Small intestine (tissue), 7 donors: ENCODE measurements around the gene NCLN. TPM values are rescaled to one million over a fixed set of nuclear protein-coding genes. Genes with fewer than 3 reads are reported as not detected.
"Not testable (repeated sequence)": the region's sequence is repeated elsewhere in the genome, so short reads cannot be mapped to it uniquely, and the experiment has no call there.

Experiments
- DNase-seq, 2 donors: peaks; one replicate each; pipeline versions ENCODE4 v3.0.0 to v3.0.0-alpha.2; 2013
- FAIRE-seq: peaks from 2 replicates; lab custom pipeline; 2012; peaks lifted over from hg19 to GRCh38; lab: Jason Lieb, UNC
- H3K27ac ChIP-seq, 3 donors: one replicate each; pipeline ENCODE4 v1.5.1; 2013; ENCODE audit warnings: low read length in 2 of 3, mild to moderate bottlenecking in 2 of 3, control low read depth in 1 of 3, inconsistent platforms in 1 of 3, low read depth in 1 of 3, moderate library complexity in 1 of 3
- H3K27me3 ChIP-seq, 3 donors: one replicate each; pipeline ENCODE4 v1.6.1; 2013; ENCODE audit warnings: low read length in 3 of 3, inconsistent platforms in 1 of 3; ENCODE audit not compliant: control insufficient read depth in 3 of 3, insufficient read depth in 3 of 3
- H3K36me3 ChIP-seq, 3 donors: one replicate each; pipeline ENCODE4 v1.6.1; 2013; ENCODE audit warnings: low read length in 3 of 3, inconsistent platforms in 1 of 3, low read depth in 1 of 3, mild to moderate bottlenecking in 1 of 3, moderate library complexity in 1 of 3; ENCODE audit not compliant: control insufficient read depth in 3 of 3, insufficient read depth in 2 of 3
- H3K4me1 ChIP-seq, 3 donors: one replicate each; pipeline ENCODE4 v1.6.1; 2013; ENCODE audit warnings: low read length in 2 of 3, inconsistent platforms in 1 of 3, low read depth in 1 of 3, mild to moderate bottlenecking in 1 of 3, moderate library complexity in 1 of 3; ENCODE audit not compliant: control insufficient read depth in 3 of 3, insufficient read depth in 2 of 3
- H3K4me3 ChIP-seq, 3 donors: one replicate each; pipeline ENCODE4 v1.5.1; 2013; ENCODE audit warnings: low read length in 3 of 3, control low read depth in 1 of 3, inconsistent platforms in 1 of 3, low read depth in 1 of 3, mild to moderate bottlenecking in 1 of 3, moderate library complexity in 1 of 3
- H3K9me3 ChIP-seq, 2 donors: one replicate each; pipeline ENCODE4 v1.6.1; 2013; ENCODE audit warnings: low read depth in 1 of 2, low read length in 1 of 2; ENCODE audit not compliant: control insufficient read depth in 2 of 2, insufficient read depth in 1 of 2
- WGBS, 3 donors: extraction: QIAGEN DNeasy Blood & Tissue Kit; methylation state at CpG; one replicate each; pipeline ENCODE4 v1.1.7; 2013; 5-methylcytosine and 5-hydroxymethylcytosine counted together
- polyA plus RNA-seq, 4 donors: library from polyadenylated mRNA; stranded (reverse) in 3 of 4; unstranded in 1 of 4; fragments of 200-250 nt in 3 of 4; fragments of 120-200 nt in 1 of 4; gene quantifications; one replicate each; pipeline versions ENCODE4 v1.2.1 to v1.2.3, GENCODE V29; 2013
- donor health status: healthy with polysubstance abuse.
- donor health status: control.
- donor health status: control.
- donor health status: Bipolar disorder and iron deficiency.
- donor health status: healthy.

NCLN gene
- polyA plus RNA-seq, 4 donors = 37.9 to 217 (median 112) TPM

DNA sequence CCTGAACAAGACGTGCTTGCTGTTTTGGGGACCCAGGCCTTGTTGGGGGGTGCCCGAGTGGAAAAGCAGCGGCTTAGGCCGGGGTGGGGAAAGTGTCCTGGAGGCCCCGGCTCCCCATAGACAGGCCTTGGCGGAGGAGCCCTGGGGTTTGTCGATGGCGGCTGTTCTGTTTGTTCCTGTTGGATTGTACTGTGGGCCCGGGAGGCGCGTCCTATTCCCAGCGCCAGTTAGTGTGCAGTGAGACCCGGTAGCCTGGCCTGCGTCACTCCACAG is 11.1 kb downstream of the NCLN start:
- WGBS, 3 donors = 97% methylated on average over 14 of the region's 14 CpGs
- no peak overlapping the region for H3K4me3 ChIP-seq
- DNase-seq = no peak
- H3K27ac ChIP-seq = no peak overlapping the region
- FAIRE-seq = no peak
- peaks cover 11 to 81% (median 12%) of the 10 kb centered on the region in 3 donors for H3K36me3 ChIP-seq
- no peaks in the 10 kb centered on the region for H3K9me3 ChIP-seq
- H3K4me1 ChIP-seq = no peaks in the 10 kb centered on the region
- no peaks in the 10 kb centered on the region for H3K27me3 ChIP-seq

GRCh38 chr19:3198901-3199700 is 13.4 kb downstream of the NCLN start:
- Histone ChIP-seq H3K27me3 (no peaks in the 10 kb centered on the region), H3K27ac (no peak overlapping the region), H3K9me3 (no peaks in the 10 kb centered on the region), H3K36me3 (peaks cover 7 to 81% (median 10%) of the 10 kb centered on the region in 3 donors), H3K4me3 (no peak overlapping the region), H3K4me1 (no peaks in the 10 kb centered on the region)
- FAIRE-seq (no peak), DNase-seq (no peak)
- 93% methylated on average over 39 to 43 of the region's 43 CpGs for WGBS, 3 donors

- no peaks in the 10 kb centered on the region for H3K9me3 ChIP-seq
- no peak for FAIRE-seq
- H3K27me3 ChIP-seq = no peaks in the 10 kb centered on the region
- H3K4me3 ChIP-seq = no peak overlapping the region
- H3K27ac ChIP-seq = no peak overlapping the region
- peaks cover 11 to 83% (median 17%) of the 10 kb centered on the region in 3 donors for H3K36me3 ChIP-seq
- 93 to 94% (median 94%) methylated on average over 32 to 39 of the region's 39 CpGs for WGBS, 3 donors
- no peak for DNase-seq
- H3K4me1 ChIP-seq = no peaks in the 10 kb centered on the region
These were observed 15.5 kb downstream of the NCLN start for GRCh38 chr19:3201072-3201700.

DNA sequence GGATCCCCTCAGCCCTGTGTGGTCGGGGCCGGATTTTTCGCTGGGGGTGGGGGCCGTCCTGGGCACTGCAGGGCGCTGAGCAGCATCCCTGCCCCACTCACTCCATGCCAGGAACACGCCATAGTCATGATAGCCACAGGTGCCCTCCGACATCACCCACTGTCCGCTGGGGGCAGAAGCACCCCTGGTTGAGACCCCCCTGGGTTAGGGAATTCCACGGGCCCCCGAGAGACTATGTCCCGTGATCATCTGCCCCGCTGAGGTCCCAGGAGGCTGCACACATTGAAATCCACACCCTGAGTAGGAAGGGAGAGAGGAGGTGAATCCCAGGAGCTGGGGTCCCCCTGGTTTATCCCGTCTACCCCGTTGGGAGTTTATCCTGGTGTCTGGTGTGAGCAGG is 16.2 kb downstream of the NCLN start:
- Histone ChIP-seq H3K4me3 (no peak overlapping the region), H3K9me3 (no peaks in the 10 kb centered on the region), H3K27ac (no peak overlapping the region), H3K27me3 (no peaks in the 10 kb centered on the region), H3K36me3 (peaks cover 11 to 83% (median 19%) of the 10 kb centered on the region in 3 donors), H3K4me1 (no peaks in the 10 kb centered on the region)
- WGBS, 3 donors = 93 to 97% (median 95%) methylated on average over 14 of the region's 14 CpGs
- DNase-seq (no peak), FAIRE-seq (no peak)

- H3K9me3 ChIP-seq = no peaks in the 10 kb centered on the region
- peaks cover 11 to 83% (median 23%) of the 10 kb centered on the region in 3 donors for H3K36me3 ChIP-seq
- H3K27me3 ChIP-seq = no peaks in the 10 kb centered on the region
- WGBS, 3 donors = 85 to 92% (median 88%) methylated on average over 12 of the region's 12 CpGs
- FAIRE-seq (no peak), DNase-seq (no peak)
- H3K4me1 ChIP-seq = no peaks in the 10 kb centered on the region
- H3K27ac ChIP-seq = no peak overlapping the region
- H3K4me3 ChIP-seq = no peak overlapping the region
These were observed 16.6 kb downstream of the NCLN start for GRCh38 chr19:3202346-3202745.

- H3K36me3 ChIP-seq = peaks cover 11 to 86% (median 24%) of the 10 kb centered on the region in 3 donors
- 90 to 95% (median 92%) methylated on average over 7 of the region's 7 CpGs for whole genome bisulfite sequencing, 3 donors
These were observed 17.2 kb downstream of the NCLN start for GRCh38 chr19:3202895-3203294.

GRCh38 chr19:3203805-3204645 is 18.3 kb downstream of the NCLN start:
- no peaks in the 10 kb centered on the region for H3K9me3 ChIP-seq
- H3K27me3 ChIP-seq = no peaks in the 10 kb centered on the region
- WGBS, 3 donors = 94 to 96% (median 96%) methylated on average over 42 to 43 of the region's 43 CpGs
- H3K4me3 ChIP-seq = no peak overlapping the region
- FAIRE-seq (no peak), DNase-seq (no peak)
- no peaks in the 10 kb centered on the region for H3K4me1 ChIP-seq
- H3K36me3 ChIP-seq = peaks cover 16 to 89% (median 24%) of the 10 kb centered on the region in 3 donors
- no peak overlapping the region for H3K27ac ChIP-seq

More at GRCh38 chr19:3202895-3203294, 17.2 kb downstream of the NCLN start:
- not testable (repeated sequence) for H3K27me3 ChIP-seq, H3K4me1 ChIP-seq, DNase-seq, H3K4me3 ChIP-seq, H3K9me3 ChIP-seq, FAIRE-seq, H3K27ac ChIP-seq

DNA sequence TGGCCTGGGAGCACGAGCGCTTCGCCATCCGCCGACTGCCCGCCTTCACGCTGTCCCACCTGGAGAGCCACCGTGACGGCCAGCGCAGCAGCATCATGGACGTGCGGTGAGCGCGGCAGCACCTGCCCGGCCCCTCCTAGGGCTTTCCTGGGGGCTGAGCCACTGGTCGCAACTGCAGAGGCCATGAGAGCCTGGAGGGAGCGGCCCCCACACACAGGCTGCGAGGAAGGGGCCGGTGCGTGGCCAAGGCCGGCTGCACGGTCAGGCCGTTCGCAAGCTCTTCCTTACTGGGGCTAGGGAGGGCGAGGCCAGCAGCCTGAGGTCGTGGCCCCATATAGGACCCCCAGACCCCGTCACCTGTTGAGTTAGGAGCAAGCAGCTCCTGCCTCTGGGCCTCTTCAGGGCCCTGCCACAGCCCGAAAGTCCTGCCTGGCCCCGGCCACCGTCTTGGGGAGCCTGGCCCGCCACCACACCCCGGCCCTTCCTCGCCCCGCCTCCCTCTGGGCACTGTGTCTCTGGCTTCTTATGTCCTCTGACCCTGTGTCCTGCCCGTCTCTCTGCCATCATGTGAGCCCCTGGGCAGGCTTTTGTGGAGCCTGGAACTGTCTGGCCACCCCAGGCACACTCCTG is 19.0 kb downstream of the NCLN start:
- Histone ChIP-seq H3K27ac (no peak overlapping the region), H3K9me3 (no peaks in the 10 kb centered on the region), H3K4me1 (no peaks in the 10 kb centered on the region), H3K4me3 (no peak overlapping the region), H3K36me3 (peaks cover 13 to 92% (median 19%) of the 10 kb centered on the region in 3 donors), H3K27me3 (no peaks in the 10 kb centered on the region)
- DNase-seq (no peak), FAIRE-seq (no peak)
- WGBS, 3 donors = 90 to 96% (median 94%) methylated on average over 29 to 35 of the region's 35 CpGs
